Stimulated activated naive CD8-positive, alpha-beta T cell treated with anti-CD3 and anti-CD28 coated beads, Interleukin-15, Interleukin-2, amounts not matched to agents 100 ng/mL and 50 ng/mL, for 24 hours (primary cell): ENCODE results near the gene ARL17B.
"Not testable (repeated sequence)": the region's sequence is repeated elsewhere in the genome, so short reads cannot be mapped to it uniquely, and the experiment has no call there.

Experiments
- H3K27ac Mint-ChIP-seq: one replicate; pipeline ENCODE4 v1.8.0; 2021; ENCODE audit warnings: mild to moderate bottlenecking, mixed read lengths
- H3K27me3 Mint-ChIP-seq: one replicate; pipeline ENCODE4 v1.8.0; 2021; ENCODE audit warnings: mixed read lengths
- H3K36me3 Mint-ChIP-seq: one replicate; pipeline ENCODE4 v1.8.0; 2021; ENCODE audit warnings: low read depth, mixed read lengths
- H3K4me1 Mint-ChIP-seq: one replicate; pipeline ENCODE4 v1.8.0; 2021; ENCODE audit warnings: low read depth, mixed read lengths
- H3K4me3 Mint-ChIP-seq: one replicate; pipeline ENCODE4 v1.8.0; 2021; ENCODE audit warnings: mild to moderate bottlenecking, mixed read lengths
- H3K9me3 Mint-ChIP-seq: one replicate; pipeline ENCODE4 v1.8.0; 2021; ENCODE audit warnings: mixed read lengths

The ARL17B gene

GRCh38 chr17:46348345-46348744 lies 13.2 kb downstream of the ARL17B start:
- not testable (repeated sequence) for H3K27me3 Mint-ChIP-seq, H3K27ac Mint-ChIP-seq, H3K4me3 Mint-ChIP-seq, H3K9me3 Mint-ChIP-seq, H3K36me3 Mint-ChIP-seq, H3K4me1 Mint-ChIP-seq

GRCh38 chr17:46342131-46342530 lies 19.4 kb downstream of the ARL17B start:
- not testable (repeated sequence) for H3K36me3 Mint-ChIP-seq, H3K9me3 Mint-ChIP-seq, H3K27me3 Mint-ChIP-seq, H3K4me3 Mint-ChIP-seq, H3K27ac Mint-ChIP-seq, H3K4me1 Mint-ChIP-seq

DNA sequence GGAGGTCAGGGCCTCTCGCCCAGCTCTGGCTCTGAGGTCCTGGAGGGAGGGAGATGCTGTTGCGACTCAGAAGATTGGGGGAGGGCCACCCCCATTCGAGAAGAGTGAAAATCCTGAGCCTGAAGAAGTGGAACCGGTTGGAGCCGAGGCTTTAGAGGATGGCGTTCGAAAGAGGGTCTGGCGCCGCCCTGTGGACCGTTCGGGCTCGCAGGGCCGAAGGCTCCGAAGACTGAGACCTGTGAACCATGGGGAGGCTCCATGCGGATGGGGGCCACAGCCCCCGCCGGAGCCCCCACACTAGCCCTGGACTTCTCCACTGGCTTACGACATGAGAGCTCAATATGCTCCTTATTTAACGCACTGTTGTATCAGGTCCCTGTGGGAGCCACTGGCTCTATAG lies 20.3 kb downstream of the ARL17B start:
- H3K4me1 Mint-ChIP-seq, H3K9me3 Mint-ChIP-seq, H3K27me3 Mint-ChIP-seq, H3K4me3 Mint-ChIP-seq, H3K27ac Mint-ChIP-seq, H3K36me3 Mint-ChIP-seq: not testable (repeated sequence)

- H3K9me3 Mint-ChIP-seq, H3K27ac Mint-ChIP-seq, H3K27me3 Mint-ChIP-seq, H3K36me3 Mint-ChIP-seq, H3K4me3 Mint-ChIP-seq: not testable (repeated sequence)
- H3K4me1 Mint-ChIP-seq = peaks cover 12% of the 10 kb centered on the region
These were observed 66.7 kb downstream of the ARL17B start, which contains the start of gene LRRC37A for GRCh38 chr17:46294831-46295230. Gene LRRC37A, plus strand, starts transcription at chr17:46295131. Its CDS starts 3 bp downstream, at chr17:46295134.

- not testable (repeated sequence) for H3K4me3 Mint-ChIP-seq, H3K9me3 Mint-ChIP-seq, H3K36me3 Mint-ChIP-seq, H3K27me3 Mint-ChIP-seq
- peak overlapping the region; percentile 23 for H3K27ac Mint-ChIP-seq
- peaks cover 21% of the 10 kb centered on the region for H3K4me1 Mint-ChIP-seq
These were observed 69.9 kb downstream of the ARL17B start for GRCh38 chr17:46291618-46292017.

- not testable (repeated sequence) for H3K27me3 Mint-ChIP-seq, H3K36me3 Mint-ChIP-seq, H3K4me3 Mint-ChIP-seq, H3K9me3 Mint-ChIP-seq
- Mint-ChIP-seq H3K4me1 (peaks cover 24% of the 10 kb centered on the region), H3K27ac (peak overlapping the region; percentile 23)
These were observed 70.5 kb downstream of the ARL17B start for GRCh38 chr17:46290906-46291546.

GRCh38 chr17:46287587-46287986 lies 74.0 kb downstream of the ARL17B start:
- H3K4me1 Mint-ChIP-seq = peaks cover 46% of the 10 kb centered on the region
- H3K27ac Mint-ChIP-seq, H3K36me3 Mint-ChIP-seq, H3K4me3 Mint-ChIP-seq, H3K9me3 Mint-ChIP-seq, H3K27me3 Mint-ChIP-seq: not testable (repeated sequence)

DNA sequence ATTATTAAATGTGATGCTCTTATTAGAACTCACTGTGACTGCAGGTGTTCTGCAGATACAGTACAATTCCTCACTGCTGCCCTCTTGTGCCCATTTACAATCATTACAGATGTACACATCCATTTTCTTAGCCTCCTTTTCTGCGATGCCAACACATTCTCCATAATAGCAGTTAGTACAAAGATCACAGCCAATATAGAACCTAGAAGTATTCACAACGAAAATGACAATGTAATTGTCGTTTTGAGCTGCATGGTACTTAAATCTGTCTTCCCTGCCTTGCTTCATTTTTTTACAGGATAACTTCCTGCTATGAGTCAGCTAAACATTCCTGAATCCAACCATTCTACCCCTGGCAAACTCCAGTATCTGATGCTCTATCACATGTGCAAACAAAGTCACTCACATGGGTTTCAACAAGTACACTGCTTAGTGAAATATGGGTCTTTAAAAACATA lies 74.8 kb downstream of the ARL17B start:
- peaks cover 46% of the 10 kb centered on the region for H3K4me1 Mint-ChIP-seq
- H3K27ac Mint-ChIP-seq, H3K9me3 Mint-ChIP-seq, H3K27me3 Mint-ChIP-seq, H3K4me3 Mint-ChIP-seq, H3K36me3 Mint-ChIP-seq: not testable (repeated sequence)

DNA sequence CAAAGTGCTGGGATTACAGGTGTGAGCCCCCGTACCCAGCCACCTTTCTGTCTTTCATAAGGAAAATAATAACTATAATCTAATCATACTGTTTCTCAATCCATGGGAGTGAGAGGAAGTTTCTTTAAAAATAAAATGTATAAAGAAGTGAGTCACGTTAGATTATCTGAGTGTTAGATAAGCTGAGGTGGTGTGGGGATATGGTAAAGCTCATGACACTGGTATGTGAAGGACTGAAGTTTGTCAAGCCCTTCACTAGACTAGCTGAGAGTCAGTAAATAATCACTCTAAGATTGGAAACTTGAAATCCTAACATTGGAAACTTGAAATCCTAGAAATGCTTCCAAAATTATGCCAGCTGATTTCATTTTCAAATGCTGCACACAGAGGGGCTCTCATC lies 76.1 kb downstream of the ARL17B start:
- H3K9me3 Mint-ChIP-seq, H3K36me3 Mint-ChIP-seq, H3K27ac Mint-ChIP-seq, H3K27me3 Mint-ChIP-seq, H3K4me3 Mint-ChIP-seq: not testable (repeated sequence)
- peaks cover 34% of the 10 kb centered on the region for H3K4me1 Mint-ChIP-seq

DNA sequence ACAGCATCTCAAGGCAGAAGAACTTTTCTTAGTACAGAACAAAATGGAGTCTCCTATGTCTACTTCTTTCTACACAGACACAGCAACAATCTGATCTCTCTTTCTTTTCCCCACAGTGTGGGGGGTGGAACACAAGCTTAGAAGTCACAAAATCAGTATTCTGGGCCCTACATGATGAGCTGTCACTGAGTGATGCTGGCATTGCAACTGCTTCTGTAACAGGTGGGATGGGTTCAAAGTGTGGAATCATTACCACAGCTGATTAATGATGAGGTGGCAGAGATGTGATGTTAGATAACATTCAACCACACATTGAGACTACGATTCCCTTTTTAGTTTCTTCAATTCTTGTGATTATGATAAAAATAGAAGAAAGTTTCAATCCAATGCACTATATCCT lies 77.1 kb downstream of the ARL17B start:
- H3K36me3 Mint-ChIP-seq, H3K9me3 Mint-ChIP-seq, H3K27me3 Mint-ChIP-seq: not testable (repeated sequence)
- H3K4me1 Mint-ChIP-seq = peaks cover 34% of the 10 kb centered on the region
- peak overlapping the region; percentile 11 for H3K4me3 Mint-ChIP-seq
- peak overlapping the region; percentile 43 for H3K27ac Mint-ChIP-seq

DNA sequence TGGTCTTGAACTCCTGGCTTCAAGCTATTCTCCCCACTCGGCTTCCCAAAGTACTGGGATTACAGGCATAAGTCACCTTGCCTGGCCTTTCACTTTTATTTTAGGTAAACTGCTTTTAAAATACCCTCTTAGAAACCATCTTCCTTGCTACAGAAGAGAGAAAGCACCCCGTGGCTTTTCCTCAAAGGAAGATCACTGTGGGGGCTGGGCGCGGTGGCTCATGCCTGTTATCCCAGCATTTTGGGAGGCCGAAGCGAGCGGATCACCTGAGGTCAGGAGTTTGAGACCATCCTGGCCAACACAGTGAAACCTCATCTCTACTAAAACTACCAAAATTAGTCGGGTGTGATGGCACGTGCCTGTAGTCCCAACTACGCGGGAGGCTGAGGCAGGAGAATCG lies 78.9 kb downstream of the ARL17B start:
- not testable (repeated sequence) for H3K4me3 Mint-ChIP-seq, H3K9me3 Mint-ChIP-seq, H3K27ac Mint-ChIP-seq, H3K36me3 Mint-ChIP-seq, H3K27me3 Mint-ChIP-seq
- H3K4me1 Mint-ChIP-seq = peaks cover 34% of the 10 kb centered on the region

DNA sequence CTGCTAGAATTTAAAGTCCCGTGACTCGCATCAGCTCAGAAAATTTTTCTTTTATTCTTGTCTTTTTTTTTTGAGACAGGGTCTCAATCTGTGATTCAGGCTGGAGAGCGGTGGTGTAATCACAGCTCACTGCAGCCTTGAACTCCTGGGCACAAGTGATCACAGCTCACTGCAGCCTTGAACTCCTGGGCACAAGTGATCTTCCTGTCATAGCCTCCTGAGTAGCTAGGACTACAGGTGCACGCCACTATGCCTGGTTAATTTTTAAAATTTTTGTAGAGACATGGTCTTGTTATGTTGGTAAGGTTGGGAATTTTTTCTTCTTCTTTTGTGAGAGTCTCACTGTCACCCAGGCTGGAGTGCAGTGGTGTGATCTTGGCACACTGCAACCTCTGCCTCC lies 80.2 kb downstream of the ARL17B start:
- H3K27me3 Mint-ChIP-seq, H3K36me3 Mint-ChIP-seq, H3K27ac Mint-ChIP-seq, H3K4me3 Mint-ChIP-seq, H3K9me3 Mint-ChIP-seq: not testable (repeated sequence)
- H3K4me1 Mint-ChIP-seq = peaks cover 23% of the 10 kb centered on the region

GRCh38 chr17:46276728-46277479 lies 84.7 kb downstream of the ARL17B start:
- H3K4me1 Mint-ChIP-seq, H3K27me3 Mint-ChIP-seq, H3K27ac Mint-ChIP-seq, H3K9me3 Mint-ChIP-seq, H3K36me3 Mint-ChIP-seq, H3K4me3 Mint-ChIP-seq: not testable (repeated sequence)

DNA sequence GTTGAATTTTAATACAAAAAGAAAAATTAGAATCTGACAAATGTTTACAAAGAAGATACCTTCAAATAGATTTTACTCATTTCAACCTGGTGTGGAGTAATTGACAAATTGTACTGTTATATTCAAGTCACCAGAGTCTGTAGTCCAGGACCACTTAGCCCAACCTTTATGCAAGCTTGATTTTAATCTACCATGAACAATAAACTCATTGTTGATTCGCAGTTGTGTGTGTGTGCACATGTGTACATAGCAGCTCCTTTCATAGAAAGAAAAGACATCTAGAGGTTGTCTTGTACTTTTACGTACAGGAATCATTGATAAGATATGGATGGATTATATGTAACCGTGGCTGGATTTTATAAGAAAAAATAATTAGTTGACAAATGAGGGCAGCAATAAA lies 87.3 kb downstream of the ARL17B start:
- no peaks in the 10 kb centered on the region for H3K9me3 Mint-ChIP-seq
- H3K27me3 Mint-ChIP-seq = peaks cover 8% of the 10 kb centered on the region
- H3K4me3 Mint-ChIP-seq = no peak overlapping the region
- H3K36me3 Mint-ChIP-seq = no peaks in the 10 kb centered on the region
- no peak overlapping the region for H3K27ac Mint-ChIP-seq
- H3K4me1 Mint-ChIP-seq = no peaks in the 10 kb centered on the region

DNA sequence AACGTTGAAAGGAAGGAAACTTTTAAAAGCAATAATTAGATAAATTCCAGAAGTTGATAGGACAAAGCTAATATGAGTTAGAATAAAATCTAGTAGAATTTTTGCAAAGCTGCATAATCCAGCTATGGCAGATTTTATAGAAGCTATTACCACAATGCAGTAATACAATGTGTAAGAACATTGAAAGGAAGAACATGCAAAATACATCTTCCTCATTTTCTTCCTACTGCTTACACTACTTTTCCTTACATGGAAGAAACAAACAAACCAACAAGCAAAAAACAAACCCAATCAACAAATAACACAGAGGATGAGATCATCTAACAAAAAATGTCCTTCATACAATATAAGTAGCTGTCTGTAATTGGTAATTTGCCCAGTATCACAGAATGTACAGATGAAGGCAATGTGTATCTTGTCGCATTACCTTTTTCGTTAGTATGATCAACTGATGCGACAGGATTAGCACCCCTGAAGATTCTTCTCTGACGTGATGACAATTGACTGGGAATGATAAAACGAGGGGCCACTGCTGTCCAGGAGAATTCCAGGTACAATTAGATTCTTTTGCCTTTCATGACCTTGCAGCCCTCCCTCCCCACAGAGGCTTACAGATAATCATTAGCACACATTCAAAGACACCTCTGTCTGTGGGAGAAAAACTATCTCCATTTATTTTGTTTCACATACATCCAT lies 87.9 kb downstream of the ARL17B start:
- Mint-ChIP-seq H3K27ac (no peak overlapping the region), H3K27me3 (peaks cover 8% of the 10 kb centered on the region)

More for the DNA sequence above, 87.9 kb downstream of the ARL17B start:
- Mint-ChIP-seq H3K4me1 (no peaks in the 10 kb centered on the region), H3K36me3 (no peaks in the 10 kb centered on the region), H3K9me3 (no peaks in the 10 kb centered on the region), H3K4me3 (no peak overlapping the region)
